Measurements from ENCODE around the gene SKAP1.

Gene SKAP1

DNA sequence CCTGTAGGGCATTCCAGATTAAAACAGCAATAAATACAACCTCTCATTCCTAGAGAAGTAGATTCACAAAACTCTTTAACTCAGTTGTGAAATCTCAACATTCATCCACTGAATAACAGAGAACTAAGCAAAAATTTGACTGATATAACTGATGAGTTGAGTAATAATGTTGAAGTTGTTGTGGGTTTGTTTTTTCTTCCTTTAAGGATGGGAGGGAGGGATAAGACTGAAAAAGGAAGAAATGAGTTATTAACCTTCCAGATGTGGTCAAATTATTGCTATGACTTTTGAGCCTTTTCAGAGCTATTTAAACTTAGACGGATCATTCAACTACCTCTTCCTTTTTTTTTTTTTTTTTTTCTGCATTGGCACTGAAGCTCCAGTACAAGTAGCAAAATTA is 38.6 kb downstream of the SKAP1 start:
- TF ChIP-seq, protein P1, sequence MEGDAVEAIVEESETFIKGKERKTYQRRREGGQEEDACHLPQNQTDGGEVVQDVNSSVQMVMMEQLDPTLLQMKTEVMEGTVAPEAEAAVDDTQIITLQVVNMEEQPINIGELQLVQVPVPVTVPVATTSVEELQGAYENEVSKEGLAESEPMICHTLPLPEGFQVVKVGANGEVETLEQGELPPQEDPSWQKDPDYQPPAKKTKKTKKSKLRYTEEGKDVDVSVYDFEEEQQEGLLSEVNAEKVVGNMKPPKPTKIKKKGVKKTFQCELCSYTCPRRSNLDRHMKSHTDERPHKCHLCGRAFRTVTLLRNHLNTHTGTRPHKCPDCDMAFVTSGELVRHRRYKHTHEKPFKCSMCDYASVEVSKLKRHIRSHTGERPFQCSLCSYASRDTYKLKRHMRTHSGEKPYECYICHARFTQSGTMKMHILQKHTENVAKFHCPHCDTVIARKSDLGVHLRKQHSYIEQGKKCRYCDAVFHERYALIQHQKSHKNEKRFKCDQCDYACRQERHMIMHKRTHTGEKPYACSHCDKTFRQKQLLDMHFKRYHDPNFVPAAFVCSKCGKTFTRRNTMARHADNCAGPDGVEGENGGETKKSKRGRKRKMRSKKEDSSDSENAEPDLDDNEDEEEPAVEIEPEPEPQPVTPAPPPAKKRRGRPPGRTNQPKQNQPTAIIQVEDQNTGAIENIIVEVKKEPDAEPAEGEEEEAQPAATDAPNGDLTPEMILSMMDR (IDR thresholded peaks at IDR 0.05; ENCODE audit: low read depth, low read length, missing control alignments) = no peak
- no peak for DNase-seq (ENCODE audit: extremely low read depth, low read depth)
- no peak overlapping the region for H3K4me3 ChIP-seq (replicated peaks; ENCODE audit: low read depth, low read length)

DNA sequence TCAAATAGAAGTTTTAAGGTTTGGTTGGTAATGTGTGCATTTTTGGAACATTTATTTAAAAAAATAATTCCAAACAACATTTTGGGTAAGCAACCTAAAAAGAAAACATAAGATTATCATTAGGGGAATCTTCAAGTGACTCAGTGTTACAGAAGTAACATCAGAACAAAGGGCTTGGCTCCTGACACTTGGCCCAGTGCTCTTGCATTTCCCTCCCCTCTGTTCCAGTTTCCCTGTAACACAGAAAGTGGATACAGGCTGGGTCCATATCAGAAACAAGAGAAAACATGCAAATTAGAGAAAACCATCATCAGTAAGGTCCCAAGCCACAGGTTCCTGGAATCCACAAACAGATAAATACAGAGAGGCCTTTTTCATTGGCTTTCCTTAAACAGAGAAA is 40.1 kb downstream of the SKAP1 start:
- DNase-seq (ENCODE audit: extremely low read depth, low read depth) = no peak
- H3K4me3 ChIP-seq (replicated peaks; ENCODE audit: low read depth, low read length) = no peak overlapping the region
- TF ChIP-seq, protein P1 (IDR thresholded peaks at IDR 0.05; ENCODE audit: low read depth, low read length, missing control alignments) = no peak

DNA sequence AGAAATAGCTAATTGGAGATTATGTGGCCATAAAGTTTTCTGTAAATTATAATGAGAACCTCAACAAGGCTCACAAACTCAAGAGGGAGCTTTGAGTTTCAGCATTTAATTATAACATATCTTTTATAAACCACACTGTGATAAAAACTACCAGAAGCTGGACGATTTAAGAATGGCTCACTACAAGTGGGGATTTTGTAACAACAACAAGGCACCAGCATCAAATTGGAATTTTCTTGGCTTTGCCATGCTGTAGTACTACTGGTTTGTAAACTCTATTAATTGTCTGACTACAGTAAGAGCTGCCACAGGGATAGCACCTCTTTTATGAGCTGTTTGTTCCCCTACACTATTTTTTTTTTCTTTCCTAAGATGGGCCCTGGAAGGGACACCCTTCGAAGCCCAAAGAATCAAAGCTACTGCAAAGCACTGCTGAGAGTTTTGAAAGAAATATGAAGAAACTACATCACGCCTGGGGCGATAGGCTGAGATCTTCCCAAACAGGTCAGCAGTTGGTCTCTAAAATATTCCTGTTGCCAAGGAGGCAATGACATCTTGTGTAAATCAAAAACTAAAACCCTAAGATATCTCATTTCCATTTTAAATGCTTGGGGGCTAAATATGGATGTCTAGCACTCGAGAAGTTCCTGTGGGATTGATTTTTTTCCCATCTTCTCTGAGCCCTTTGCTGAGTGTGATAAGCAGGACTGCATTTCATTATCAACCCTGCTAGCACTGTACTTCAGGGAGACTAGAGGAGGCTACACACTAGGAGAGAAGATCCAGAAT is 40.9 kb downstream of the SKAP1 start:
- no peak overlapping the region for H3K4me3 ChIP-seq (replicated peaks; ENCODE audit: low read depth, low read length)
- TF ChIP-seq, protein P1 (IDR thresholded peaks at IDR 0.05; ENCODE audit: low read depth, low read length, missing control alignments) = no peak
- DNase-seq (ENCODE audit: extremely low read depth, low read depth) = no peak

DNA sequence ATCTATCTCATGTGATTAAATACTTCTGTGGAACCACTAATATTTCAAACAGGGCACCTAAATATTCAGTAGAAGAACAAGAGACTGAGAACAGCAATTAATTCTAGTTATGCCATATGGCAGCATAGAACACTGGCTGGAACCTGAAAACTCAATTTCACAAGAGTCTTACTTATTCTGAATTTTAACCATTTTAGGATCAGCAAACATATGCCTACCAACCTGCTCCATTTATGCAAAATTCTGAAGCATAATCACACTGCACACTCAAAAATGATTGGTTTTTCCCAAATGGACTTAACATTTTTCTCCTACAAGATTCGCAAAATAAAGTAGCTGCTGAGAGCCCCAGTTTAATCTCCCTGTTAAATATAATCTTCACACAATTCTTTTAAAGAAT is 43.2 kb downstream of the SKAP1 start:
- TF ChIP-seq, protein P1 (IDR thresholded peaks at IDR 0.05; ENCODE audit: low read depth, low read length, missing control alignments) = no peak
- DNase-seq (ENCODE audit: extremely low read depth, low read depth) = no peak
- H3K4me3 ChIP-seq (replicated peaks; ENCODE audit: low read depth, low read length) = no peak overlapping the region

DNA sequence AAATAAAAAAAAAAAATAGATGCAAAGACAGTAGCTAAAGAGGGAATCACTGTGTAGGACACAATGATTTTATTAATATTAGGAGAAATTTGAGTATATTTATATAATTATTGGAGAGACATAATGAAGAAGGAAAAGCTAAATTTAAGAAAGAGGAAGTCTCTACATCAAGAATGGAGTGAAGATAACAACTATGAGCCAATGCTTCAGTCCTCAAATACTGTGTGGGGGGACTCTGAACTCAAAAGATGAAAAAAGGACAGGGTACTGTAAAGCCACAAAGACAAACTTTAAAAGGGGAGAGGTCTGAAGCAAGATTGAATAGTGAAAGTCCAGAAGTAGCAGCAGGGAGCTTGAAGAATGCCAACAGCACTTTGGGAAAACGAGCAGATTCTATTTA is 44.7 kb downstream of the SKAP1 start:
- TF ChIP-seq, protein P1 (IDR thresholded peaks at IDR 0.05; ENCODE audit: low read depth, low read length, missing control alignments) = no peak
- H3K4me3 ChIP-seq (replicated peaks; ENCODE audit: low read depth, low read length) = no peak overlapping the region
- DNase-seq (ENCODE audit: extremely low read depth, low read depth) = no peak

DNA sequence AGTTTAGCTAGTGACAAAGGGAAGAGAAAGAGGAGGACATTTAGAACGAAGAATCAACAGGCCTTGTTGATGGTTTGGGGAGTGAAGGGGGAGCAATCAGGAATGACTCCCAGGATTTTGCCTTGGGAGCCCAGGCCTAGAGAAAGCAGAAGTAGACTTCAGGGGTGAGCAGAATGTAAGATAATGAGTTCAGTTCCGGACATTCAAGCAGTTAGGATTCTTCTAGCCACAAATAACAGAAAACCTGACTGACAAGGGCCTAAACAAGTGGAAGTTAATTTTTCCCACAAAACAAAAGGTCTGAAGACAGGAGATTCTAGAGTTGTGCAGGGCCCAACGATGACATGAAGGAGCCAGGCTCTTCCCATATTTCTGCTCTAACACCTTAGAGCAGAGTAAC is 45.9 kb downstream of the SKAP1 start:
- no peak overlapping the region for H3K4me3 ChIP-seq (replicated peaks; ENCODE audit: low read depth, low read length)
- TF ChIP-seq, protein P1 (IDR thresholded peaks at IDR 0.05; ENCODE audit: low read depth, low read length, missing control alignments) = no peak
- DNase-seq (ENCODE audit: extremely low read depth, low read depth) = no peak

DNA sequence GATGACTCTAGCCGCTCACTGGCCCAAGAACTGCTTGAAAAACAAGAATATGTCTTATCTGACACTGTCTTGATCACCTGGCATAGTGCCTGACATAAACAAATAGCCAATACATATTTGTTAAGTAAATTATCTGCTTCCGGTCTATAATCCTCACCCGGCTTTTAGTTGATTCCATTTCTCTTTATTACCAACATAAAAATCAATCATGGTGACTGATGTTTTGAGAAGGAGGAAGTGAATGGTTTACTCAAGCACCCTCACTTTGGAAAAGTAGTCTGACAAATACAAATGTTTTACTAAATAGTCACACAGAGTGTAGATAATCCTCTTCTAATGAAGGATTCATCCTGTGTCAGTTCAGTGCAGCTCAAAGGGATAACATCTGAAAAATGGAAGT is 47.0 kb downstream of the SKAP1 start:
- TF ChIP-seq, protein P1 (IDR thresholded peaks at IDR 0.05; ENCODE audit: low read depth, low read length, missing control alignments) = no peak
- no peak overlapping the region for H3K4me3 ChIP-seq (replicated peaks; ENCODE audit: low read depth, low read length)
- no peak for DNase-seq (ENCODE audit: extremely low read depth, low read depth)

Data from HFF-Myc (cell line).